ENCODE measurements around the gene TCP11L2. TPM values are rescaled to one million over a fixed set of nuclear protein-coding genes. Genes with fewer than 3 reads are reported as not detected.

The TCP11L2 gene
- total RNA-seq, 1 donor from 2014 or later, result 22.0 TPM

DNA sequence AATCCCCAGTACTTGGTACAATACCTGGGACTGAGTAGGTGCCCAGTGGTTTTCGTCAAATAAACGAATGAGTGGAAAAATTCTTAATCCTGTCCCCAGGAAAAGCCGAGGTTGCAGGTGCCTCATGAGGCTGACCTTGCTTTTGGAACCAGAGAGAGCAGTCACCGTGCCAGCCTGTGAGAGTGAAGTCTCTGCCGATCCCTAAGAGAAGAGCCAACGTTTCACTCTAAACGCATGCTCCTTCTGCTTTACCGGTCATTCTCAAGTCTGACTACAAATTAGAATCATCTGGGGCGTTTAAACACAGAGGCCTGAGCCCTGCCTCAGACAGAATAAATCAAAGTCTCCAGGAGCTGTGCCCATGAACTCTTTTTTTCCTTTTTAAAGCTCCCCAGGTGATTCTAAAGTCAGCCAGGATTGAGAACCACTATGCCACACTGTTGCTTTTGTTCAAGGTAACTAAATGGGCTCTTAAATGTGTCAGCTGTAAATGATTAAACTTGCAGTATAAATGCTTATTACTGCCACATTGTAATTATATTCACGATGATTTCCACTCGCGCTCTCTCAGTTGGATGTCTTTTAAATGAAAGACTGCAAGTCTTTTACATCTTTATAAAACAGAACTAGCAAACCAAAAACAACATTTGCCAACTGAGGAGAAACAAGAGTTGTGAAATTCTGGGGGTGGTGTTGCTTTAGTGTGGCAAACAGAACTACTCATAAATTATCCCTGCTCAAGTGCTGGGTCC, 26.9 kb downstream of the TCP11L2 start:
- Histone ChIP-seq H3K9ac (ENCODE audit: low read length) (no peak overlapping the region), H3K27ac (ENCODE audit: low read depth, low read length) (no peak overlapping the region), H4K20me1 (ENCODE audit: insufficient read depth, low read length) (no peaks in the 10 kb centered on the region), H3K4me2 (ENCODE audit: low read length) (no peak overlapping the region), H3K9me3 (ENCODE audit: insufficient read depth, low read depth, low read length) (no peaks in the 10 kb centered on the region), H3K36me3 (ENCODE audit: insufficient read depth, low read length) (no peaks in the 10 kb centered on the region), H3K4me3 (ENCODE audit: insufficient read depth, low read depth, low read length) (no peak overlapping the region), H2AFZ (ENCODE audit: low read depth, low read length) (no peak overlapping the region), H3K79me2 (ENCODE audit: insufficient read depth, low read length) (no peaks in the 10 kb centered on the region), H3K4me1 (ENCODE audit: insufficient read depth, low read length) (no peaks in the 10 kb centered on the region), H3K27me3 (ENCODE audit: insufficient read depth, low read length) (no peaks in the 10 kb centered on the region)
- peaks cover 26% of the 10 kb centered on the region for H3K36me3 Mint-ChIP-seq (ENCODE audit: low read depth, unreplicated experiment)
- no peak overlapping the region for H3K4me3 Mint-ChIP-seq (ENCODE audit: unreplicated experiment)
- H3K4me1 Mint-ChIP-seq (ENCODE audit: low read depth, unreplicated experiment), result no peaks in the 10 kb centered on the region
- H3K27ac Mint-ChIP-seq (ENCODE audit: unreplicated experiment), result no peak overlapping the region
- no peak for TF ChIP-seq EZH2 (IDR thresholded peaks at IDR 0.05; ENCODE audit: insufficient read depth, low read length)
- TF ChIP-seq, protein P1, sequence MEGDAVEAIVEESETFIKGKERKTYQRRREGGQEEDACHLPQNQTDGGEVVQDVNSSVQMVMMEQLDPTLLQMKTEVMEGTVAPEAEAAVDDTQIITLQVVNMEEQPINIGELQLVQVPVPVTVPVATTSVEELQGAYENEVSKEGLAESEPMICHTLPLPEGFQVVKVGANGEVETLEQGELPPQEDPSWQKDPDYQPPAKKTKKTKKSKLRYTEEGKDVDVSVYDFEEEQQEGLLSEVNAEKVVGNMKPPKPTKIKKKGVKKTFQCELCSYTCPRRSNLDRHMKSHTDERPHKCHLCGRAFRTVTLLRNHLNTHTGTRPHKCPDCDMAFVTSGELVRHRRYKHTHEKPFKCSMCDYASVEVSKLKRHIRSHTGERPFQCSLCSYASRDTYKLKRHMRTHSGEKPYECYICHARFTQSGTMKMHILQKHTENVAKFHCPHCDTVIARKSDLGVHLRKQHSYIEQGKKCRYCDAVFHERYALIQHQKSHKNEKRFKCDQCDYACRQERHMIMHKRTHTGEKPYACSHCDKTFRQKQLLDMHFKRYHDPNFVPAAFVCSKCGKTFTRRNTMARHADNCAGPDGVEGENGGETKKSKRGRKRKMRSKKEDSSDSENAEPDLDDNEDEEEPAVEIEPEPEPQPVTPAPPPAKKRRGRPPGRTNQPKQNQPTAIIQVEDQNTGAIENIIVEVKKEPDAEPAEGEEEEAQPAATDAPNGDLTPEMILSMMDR (IDR thresholded peaks at IDR 0.05; ENCODE audit: insufficient read depth, low read depth, low read length), result no peak
- no peaks in the 10 kb centered on the region for H3K9me3 Mint-ChIP-seq (ENCODE audit: unreplicated experiment)
- DNase-seq (ENCODE audit: low read depth) (no peak), FAIRE-seq (no peak)
- no peaks in the 10 kb centered on the region for H3K27me3 Mint-ChIP-seq (ENCODE audit: low read depth, unreplicated experiment)

- FAIRE-seq (no peak), DNase-seq (ENCODE audit: low read depth) (no peak)
- Histone ChIP-seq H2AFZ (ENCODE audit: low read depth, low read length) (no peak overlapping the region), H3K4me3 (ENCODE audit: insufficient read depth, low read depth, low read length) (no peak overlapping the region), H3K4me1 (ENCODE audit: insufficient read depth, low read length) (no peaks in the 10 kb centered on the region), H3K9ac (ENCODE audit: low read length) (no peak overlapping the region), H3K79me2 (ENCODE audit: insufficient read depth, low read length) (no peaks in the 10 kb centered on the region), H3K27ac (ENCODE audit: low read depth, low read length) (no peak overlapping the region), H3K27me3 (ENCODE audit: insufficient read depth, low read length) (no peaks in the 10 kb centered on the region), H4K20me1 (ENCODE audit: insufficient read depth, low read length) (no peaks in the 10 kb centered on the region), H3K9me3 (ENCODE audit: insufficient read depth, low read depth, low read length) (no peaks in the 10 kb centered on the region), H3K36me3 (ENCODE audit: insufficient read depth, low read length) (no peaks in the 10 kb centered on the region), H3K4me2 (ENCODE audit: low read length) (no peak overlapping the region)
- H3K27me3 Mint-ChIP-seq (ENCODE audit: low read depth, unreplicated experiment), result no peaks in the 10 kb centered on the region
- TF ChIP-seq, protein P1 (IDR thresholded peaks at IDR 0.05; ENCODE audit: insufficient read depth, low read depth, low read length), result no peak
- no peak for TF ChIP-seq EZH2 (IDR thresholded peaks at IDR 0.05; ENCODE audit: insufficient read depth, low read length)
- peaks cover 15% of the 10 kb centered on the region for H3K36me3 Mint-ChIP-seq (ENCODE audit: low read depth, unreplicated experiment)
- no peaks in the 10 kb centered on the region for H3K9me3 Mint-ChIP-seq (ENCODE audit: unreplicated experiment)
- H3K4me1 Mint-ChIP-seq (ENCODE audit: low read depth, unreplicated experiment), result no peaks in the 10 kb centered on the region
- H3K4me3 Mint-ChIP-seq (ENCODE audit: unreplicated experiment), result no peak overlapping the region
- no peak overlapping the region for H3K27ac Mint-ChIP-seq (ENCODE audit: unreplicated experiment)
Measured at GRCh38 chr12:106331599-106331998, 29.1 kb downstream of the TCP11L2 start.

GRCh38 chr12:106332536-106332935, 30.0 kb downstream of the TCP11L2 start:
- H3K9ac ChIP-seq (ENCODE audit: low read length), result no peak overlapping the region
- no peaks in the 10 kb centered on the region for H3K36me3 ChIP-seq (ENCODE audit: insufficient read depth, low read length)
- Mint-ChIP-seq H3K27me3 (ENCODE audit: low read depth, unreplicated experiment) (no peaks in the 10 kb centered on the region), H3K9me3 (ENCODE audit: unreplicated experiment) (no peaks in the 10 kb centered on the region), H3K4me1 (ENCODE audit: low read depth, unreplicated experiment) (no peaks in the 10 kb centered on the region), H3K36me3 (ENCODE audit: low read depth, unreplicated experiment) (peaks cover 15% of the 10 kb centered on the region), H3K4me3 (ENCODE audit: unreplicated experiment) (no peak overlapping the region), H3K27ac (ENCODE audit: unreplicated experiment) (no peak overlapping the region)
- DNase-seq (ENCODE audit: low read depth), result no peak
- no peaks in the 10 kb centered on the region for H3K27me3 ChIP-seq (ENCODE audit: insufficient read depth, low read length)
- no peaks in the 10 kb centered on the region for H4K20me1 ChIP-seq (ENCODE audit: insufficient read depth, low read length)
- H2AFZ ChIP-seq (ENCODE audit: low read depth, low read length), result no peak overlapping the region
- H3K27ac ChIP-seq (ENCODE audit: low read depth, low read length), result no peak overlapping the region
- no peak overlapping the region for H3K4me2 ChIP-seq (ENCODE audit: low read length)
- H3K4me3 ChIP-seq (ENCODE audit: insufficient read depth, low read depth, low read length), result no peak overlapping the region
- no peak for FAIRE-seq
- no peaks in the 10 kb centered on the region for H3K4me1 ChIP-seq (ENCODE audit: insufficient read depth, low read length)
- no peaks in the 10 kb centered on the region for H3K79me2 ChIP-seq (ENCODE audit: insufficient read depth, low read length)
- TF ChIP-seq, protein P1 (IDR thresholded peaks at IDR 0.05; ENCODE audit: insufficient read depth, low read depth, low read length), result no peak
- no peak for TF ChIP-seq EZH2 (IDR thresholded peaks at IDR 0.05; ENCODE audit: insufficient read depth, low read length)
- no peaks in the 10 kb centered on the region for H3K9me3 ChIP-seq (ENCODE audit: insufficient read depth, low read depth, low read length)

All from astrocyte (in vitro differentiated cells and primary cell).